NCI-H345 (cell line): Measurements from ENCODE around the gene KRTAP9-6.
"Not testable (repeated sequence)": the region's sequence is repeated elsewhere in the genome, so short reads cannot be mapped to it uniquely, and the experiment has no call there.

Experiments used
- DNase-seq: peaks from one replicate; lab custom pipeline; 2025; lab: John Stamatoyannopoulos, UW

KRTAP9-6 gene

DNA sequence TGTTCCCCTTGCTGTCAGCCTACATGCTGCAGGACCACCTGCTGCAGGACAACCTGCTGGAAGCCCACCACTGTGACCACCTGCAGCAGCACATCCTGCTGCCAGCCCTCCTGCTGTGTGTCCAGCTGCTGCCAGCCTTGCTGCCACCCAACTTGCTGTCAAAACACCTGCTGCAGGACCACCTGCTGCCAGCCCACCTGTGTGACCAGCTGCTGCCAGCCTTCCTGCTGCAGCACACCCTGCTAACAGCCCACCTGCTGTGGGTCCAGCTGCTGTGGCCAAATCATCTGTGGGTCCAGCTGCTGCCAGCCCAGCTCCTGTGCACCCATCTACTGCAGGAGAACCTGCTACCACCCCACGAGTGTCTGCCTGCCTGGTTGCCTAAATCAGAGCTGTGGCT is 6.1 kb downstream of the KRTAP9-6 start:
- not testable (repeated sequence) for DNase-seq

DNA sequence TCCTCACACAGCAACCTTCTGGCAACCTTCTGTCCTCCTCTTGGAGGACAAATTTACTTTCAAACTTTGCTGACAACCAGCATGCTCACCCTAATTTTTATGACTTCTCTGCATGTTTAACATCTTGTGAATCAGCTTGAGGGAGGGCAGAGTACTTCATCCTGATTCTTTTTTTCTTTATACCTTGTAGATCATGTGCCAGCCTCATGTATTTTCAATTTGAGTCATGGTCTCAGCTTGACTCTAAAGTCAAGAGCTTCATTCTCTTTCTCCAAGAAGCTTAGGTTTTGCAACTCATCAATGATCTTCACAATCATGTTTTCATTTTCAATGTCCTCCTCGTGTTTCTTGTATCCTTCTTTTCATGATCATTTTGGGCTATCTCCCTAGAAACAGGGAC is 6.7 kb downstream of the KRTAP9-6 start:
- DNase-seq: no peak

GRCh38 chr17:41275648-41276190 is 10.5 kb downstream of the KRTAP9-6 start, which contains the start of gene KRTAP9-7:
TSS of gene KRTAP9-7 (plus strand) at chr17:41275698. CDS start at chr17:41275698, 0 bp downstream.
- not testable (repeated sequence) for DNase-seq

DNA sequence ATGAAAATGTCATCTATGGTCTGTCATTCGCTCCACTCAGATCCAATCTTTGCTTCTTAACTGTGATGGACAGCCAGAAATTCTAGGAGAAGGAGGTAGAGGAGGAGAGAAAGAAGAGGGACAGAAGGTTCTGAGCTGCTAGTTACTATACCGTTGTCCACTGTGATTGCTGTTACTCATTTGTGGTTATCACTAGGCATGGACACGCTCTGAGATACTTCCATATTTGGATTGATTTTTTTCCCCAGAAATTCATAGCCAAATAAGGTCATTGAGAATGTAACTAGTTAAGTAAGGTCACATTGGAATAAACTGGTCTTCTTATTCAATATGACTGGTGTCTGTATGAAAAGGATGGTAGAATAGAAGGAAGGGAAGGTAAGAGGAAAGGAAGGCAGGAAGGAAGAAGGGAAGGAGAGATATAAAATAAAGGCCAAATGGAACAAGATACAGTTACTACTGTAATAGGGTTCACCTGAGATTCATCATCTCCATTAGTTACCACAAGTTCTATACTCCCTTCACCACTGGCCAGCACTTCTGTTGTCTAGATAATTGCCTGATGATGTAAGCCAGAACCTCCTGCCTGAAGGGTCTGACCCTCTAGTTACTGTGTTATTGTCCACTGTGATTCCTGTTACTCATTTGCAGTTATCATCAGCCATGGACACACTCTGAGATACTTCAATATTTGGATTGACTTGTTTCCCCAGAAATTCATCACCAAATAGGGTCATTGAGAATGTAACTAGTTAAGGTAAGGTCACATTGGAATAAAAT is 13.2 kb downstream of the KRTAP9-6 start:
- DNase-seq: no peak

- no peak for DNase-seq
Measured at GRCh38 chr17:41284043-41284442, 18.9 kb downstream of the KRTAP9-6 start.

GRCh38 chr17:41284546-41284945 is 19.4 kb downstream of the KRTAP9-6 start:
- DNase-seq: no peak

GRCh38 chr17:41287050-41287449 is 21.9 kb downstream of the KRTAP9-6 start:
- no peak for DNase-seq

DNA sequence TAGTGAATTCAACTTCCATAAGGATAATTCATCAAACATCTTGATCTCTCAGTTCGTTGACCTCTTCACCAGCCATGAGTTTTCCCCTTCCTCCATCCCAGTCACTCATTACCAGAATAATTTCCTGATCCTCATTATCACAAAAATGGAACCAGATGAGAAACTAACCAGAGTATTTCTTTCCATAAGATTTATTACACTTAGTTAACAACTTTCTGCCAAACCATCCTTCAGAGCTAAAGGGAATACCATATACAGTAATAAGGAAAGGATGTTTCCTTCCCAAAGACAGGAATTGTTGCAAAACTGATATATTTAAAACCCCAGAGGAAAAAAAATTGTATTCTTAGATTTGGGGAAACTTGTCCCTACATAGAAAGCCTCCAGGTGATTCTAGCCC is 28.8 kb downstream of the KRTAP9-6 start:
- DNase-seq: no peak

GRCh38 chr17:41296846-41297245 is 31.7 kb downstream of the KRTAP9-6 start:
- DNase-seq: no peak

- DNase-seq: no peak
Measured at GRCh38 chr17:41298458-41299135, 33.4 kb downstream of the KRTAP9-6 start.

DNA sequence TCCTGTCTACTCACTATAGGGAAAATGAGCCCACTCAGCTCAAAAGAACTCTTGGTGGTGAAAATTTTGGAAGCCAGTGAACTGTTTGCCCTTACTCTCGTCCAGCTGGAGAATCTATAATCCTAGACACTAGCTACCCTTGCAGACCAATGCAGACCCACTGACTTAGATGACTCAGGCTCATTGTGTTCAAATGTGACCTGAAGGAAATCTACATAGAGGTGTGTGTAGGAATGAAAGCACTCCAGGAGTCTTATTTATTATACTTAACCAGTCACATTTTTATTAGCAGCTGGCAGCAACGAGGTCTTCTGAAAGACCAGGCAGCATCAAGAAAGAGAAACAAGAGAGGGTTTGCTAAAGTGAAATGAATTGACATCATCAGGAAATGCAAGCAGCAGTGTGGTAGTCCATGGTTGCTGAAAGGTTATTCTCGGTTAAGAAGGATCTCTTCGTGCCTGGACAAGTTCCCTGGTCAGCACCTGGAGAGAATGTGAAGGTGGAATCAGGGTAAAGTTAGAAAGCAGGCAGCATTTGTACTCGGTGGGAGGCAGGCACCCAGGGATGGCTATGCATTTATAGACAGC is 36.1 kb downstream of the KRTAP9-6 start:
- no peak for DNase-seq

GRCh38 chr17:41301916-41302901 is 37.0 kb downstream of the KRTAP9-6 start, which contains the start of gene KRTAP29-1:
TSS of gene KRTAP29-1 (minus strand) at chr17:41302851. CDS start at chr17:41302851, 0 bp downstream.
- no peak for DNase-seq

DNA sequence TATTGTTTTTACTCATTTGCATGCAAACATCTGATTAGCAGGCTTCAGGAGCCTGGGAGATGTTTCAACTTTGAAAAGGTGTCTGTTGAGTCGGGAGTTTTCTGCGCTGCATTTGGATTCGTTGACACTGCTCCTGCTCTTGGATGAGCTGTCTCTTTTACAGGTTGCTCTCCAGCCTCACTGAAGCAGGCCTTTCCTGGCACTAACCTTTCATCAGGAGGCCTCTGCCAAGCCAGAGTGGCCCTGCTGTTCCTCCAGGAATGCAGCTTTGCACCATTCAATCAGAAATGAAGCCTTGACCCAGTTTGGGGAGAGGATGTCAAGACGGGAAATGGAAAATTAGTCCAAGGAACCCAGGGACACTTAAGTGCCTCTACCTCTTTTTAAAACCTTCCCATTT is 37.8 kb downstream of the KRTAP9-6 start:
- no peak for DNase-seq

- no peak for DNase-seq
Measured at GRCh38 chr17:41304091-41304490, 38.9 kb downstream of the KRTAP9-6 start.

- DNase-seq: no peak
Measured at GRCh38 chr17:41307647-41308046, 42.5 kb downstream of the KRTAP9-6 start.

- peak; percentile 13 for DNase-seq
Measured at GRCh38 chr17:41308251-41308917, 43.2 kb downstream of the KRTAP9-6 start.

GRCh38 chr17:41308918-41309359 is 43.8 kb downstream of the KRTAP9-6 start, which contains the start of gene KRTAP16-1:
TSS of gene KRTAP16-1 (minus strand) at chr17:41309309. CDS start at chr17:41309253, 56 bp downstream.
- DNase-seq: no peak

DNA sequence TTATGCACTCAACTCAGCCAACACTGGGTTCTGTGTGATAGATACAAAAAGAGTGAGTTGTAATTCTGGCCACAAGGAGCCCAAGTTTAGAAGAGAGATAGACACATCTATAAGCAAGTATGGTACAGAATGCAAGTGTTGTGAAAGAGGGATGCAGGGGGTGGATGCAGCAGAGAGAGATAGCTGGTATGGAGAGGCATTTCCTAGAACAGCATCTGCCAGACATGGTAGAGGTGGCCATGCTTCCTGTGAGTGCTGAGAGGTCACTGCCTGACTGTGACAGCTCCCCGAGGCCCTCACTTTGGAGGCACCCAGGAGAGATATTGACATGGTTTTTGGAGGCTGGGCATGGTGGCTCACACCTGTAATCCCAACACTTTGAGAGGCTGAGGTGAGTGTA is 45.9 kb downstream of the KRTAP9-6 start:
- no peak for DNase-seq

DNA sequence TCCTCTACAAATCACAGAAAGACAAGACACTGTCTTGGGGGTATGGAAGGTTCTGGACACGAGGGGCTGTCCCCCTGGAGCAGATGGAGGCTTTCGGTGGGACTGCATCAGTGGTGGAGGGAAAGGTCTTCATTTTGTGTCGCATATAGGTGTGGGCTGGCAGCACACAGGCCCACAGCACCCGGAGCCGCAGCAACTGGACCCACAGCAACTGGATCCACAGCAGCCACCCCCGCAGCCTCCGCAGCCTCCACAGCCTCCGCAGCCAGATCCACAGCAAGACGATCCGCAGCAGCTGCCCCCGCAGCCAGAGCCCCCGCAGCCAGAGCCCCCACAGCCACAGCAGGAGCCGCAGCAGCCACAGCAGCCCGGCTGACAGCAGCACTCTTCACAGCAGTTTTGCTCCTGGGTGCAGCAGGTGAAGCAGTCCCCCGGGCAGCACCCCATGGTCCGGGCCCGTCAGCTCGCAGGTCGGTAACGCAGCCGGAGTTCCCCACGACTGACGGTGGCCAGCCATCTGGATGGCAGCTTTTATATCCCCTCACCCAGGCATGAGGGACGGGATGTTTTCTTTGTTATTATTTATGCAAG is 50.1 kb downstream of the KRTAP9-6 start, which contains the start of gene KRTAP17-1:
TSS of gene KRTAP17-1 (minus strand) at position 507 of the 591 bp plus-strand sequence. CDS start at position 447, 60 bp downstream.
- DNase-seq: no peak
